ENCODE results near the gene C10orf90. TPM values are rescaled to one million over a fixed set of nuclear protein-coding genes. Genes with fewer than 3 reads are reported as not detected.

The C10orf90 gene
- total RNA-seq, 4 donors from 2014 or later = 0.33 to 1.2 (median 1.1) TPM; not detected in 1

GRCh38 chr10:126618466-126618865 is 52.0 kb downstream of the C10orf90 start:
- TF ChIP-seq, protein P1, sequence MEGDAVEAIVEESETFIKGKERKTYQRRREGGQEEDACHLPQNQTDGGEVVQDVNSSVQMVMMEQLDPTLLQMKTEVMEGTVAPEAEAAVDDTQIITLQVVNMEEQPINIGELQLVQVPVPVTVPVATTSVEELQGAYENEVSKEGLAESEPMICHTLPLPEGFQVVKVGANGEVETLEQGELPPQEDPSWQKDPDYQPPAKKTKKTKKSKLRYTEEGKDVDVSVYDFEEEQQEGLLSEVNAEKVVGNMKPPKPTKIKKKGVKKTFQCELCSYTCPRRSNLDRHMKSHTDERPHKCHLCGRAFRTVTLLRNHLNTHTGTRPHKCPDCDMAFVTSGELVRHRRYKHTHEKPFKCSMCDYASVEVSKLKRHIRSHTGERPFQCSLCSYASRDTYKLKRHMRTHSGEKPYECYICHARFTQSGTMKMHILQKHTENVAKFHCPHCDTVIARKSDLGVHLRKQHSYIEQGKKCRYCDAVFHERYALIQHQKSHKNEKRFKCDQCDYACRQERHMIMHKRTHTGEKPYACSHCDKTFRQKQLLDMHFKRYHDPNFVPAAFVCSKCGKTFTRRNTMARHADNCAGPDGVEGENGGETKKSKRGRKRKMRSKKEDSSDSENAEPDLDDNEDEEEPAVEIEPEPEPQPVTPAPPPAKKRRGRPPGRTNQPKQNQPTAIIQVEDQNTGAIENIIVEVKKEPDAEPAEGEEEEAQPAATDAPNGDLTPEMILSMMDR (IDR thresholded peaks at IDR 0.05; ENCODE audit: low read depth) = no peak

DNA sequence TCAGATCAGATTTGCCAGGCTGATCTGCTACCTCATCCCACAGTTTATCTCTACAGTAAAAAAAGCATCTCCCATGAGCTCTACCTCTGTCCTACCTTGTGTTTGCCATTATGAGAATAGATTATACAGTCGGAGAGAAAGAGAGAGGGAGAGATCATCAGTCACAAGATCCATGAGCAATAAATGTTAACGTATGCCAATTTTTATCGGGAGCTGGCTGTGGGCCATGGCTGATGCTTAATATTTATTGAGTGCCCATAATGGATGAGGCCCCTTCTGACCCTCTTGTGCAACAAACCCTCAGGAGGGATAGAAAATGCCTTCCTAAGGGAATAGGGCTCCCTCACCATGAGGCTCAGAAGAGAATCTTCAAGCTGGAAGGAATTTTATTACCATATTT is 52.8 kb downstream of the C10orf90 start:
- TF ChIP-seq, protein P1 (IDR thresholded peaks at IDR 0.05; ENCODE audit: low read depth) = no peak

DNA sequence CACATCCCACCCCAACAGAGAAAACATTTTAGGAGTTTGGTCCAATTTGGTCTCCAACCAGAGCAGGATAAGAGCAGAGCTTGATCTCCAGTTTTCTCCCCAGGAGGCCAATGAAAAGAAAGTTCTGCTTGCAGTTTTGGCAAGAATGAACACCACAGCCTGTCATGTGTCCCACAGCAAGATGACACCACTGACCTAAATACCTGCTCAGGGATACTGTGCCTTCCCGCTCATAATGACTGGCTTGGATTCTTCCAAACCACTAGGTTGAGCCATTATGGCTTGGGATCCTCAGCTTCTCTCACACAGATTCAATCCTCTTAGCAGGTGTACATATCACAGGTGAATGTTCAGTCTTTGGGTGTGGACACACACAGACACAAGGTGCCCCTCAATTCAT is 53.3 kb downstream of the C10orf90 start:
- TF ChIP-seq, protein P1 (IDR thresholded peaks at IDR 0.05; ENCODE audit: low read depth) = no peak

- TF ChIP-seq, protein P1 (IDR thresholded peaks at IDR 0.05; ENCODE audit: low read depth) = no peak
Measured at GRCh38 chr10:126616737-126617136, 53.8 kb downstream of the C10orf90 start.

GRCh38 chr10:126611303-126611702 is 59.2 kb downstream of the C10orf90 start:
- TF ChIP-seq, protein P1 (IDR thresholded peaks at IDR 0.05; ENCODE audit: low read depth) = no peak

- TF ChIP-seq, protein P1 (IDR thresholded peaks at IDR 0.05; ENCODE audit: low read depth) = no peak
Measured at GRCh38 chr10:126609566-126609965, 60.9 kb downstream of the C10orf90 start.

GRCh38 chr10:126599949-126600682 is 70.4 kb downstream of the C10orf90 start:
- TF ChIP-seq, protein P1 (IDR thresholded peaks at IDR 0.05; ENCODE audit: low read depth) = no peak
